NCI-H82 (cell line): ENCODE results near the gene GRIN3A.

Experiments
- DNase-seq: peaks from one replicate; lab custom pipeline; 2025; lab: John Stamatoyannopoulos, UW

GRIN3A gene

DNA sequence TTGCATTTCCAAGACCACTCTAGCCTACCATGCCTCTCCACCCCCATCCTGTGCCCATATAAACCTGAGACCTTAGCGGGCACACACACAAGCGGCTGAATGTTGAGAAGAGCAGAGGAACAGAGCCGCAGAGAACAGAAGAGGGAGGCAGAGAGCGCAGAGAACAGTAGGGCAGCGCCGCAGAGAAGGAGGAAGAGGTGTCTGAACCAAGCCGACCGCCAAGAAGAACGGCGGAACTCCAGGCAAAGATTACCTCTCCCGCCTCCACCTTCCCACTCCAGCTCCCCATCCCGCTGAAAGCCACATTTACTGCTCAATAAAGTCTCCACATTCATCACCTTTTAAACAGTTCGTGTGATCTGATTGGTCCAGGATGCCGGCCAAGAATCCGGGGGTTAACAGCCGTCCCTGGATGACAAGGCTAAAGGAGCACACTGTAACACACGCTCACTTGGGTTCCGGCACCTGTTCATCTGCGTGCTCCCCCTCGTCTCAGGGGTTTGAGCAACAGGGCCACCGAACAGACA is 33.2 kb downstream of the GRIN3A start:
- peak; percentile 57 for DNase-seq

DNA sequence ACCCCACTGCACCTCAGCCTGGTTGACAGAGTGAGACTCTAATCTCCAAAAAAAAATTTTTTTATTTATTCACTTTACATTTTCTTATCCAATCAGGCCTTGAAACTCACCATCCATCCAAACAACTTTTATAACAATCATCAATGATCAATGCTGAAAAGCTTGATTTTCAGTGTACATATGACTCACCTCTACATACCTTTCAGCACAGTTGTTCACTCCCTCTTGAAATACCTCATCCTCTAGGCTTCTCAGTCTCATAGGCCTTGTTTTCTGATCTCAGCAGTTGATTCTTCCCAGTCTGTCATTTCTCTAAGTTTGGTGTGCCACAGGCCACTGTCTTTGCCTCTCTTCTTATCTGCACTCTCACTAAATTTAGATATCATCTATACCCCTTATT is 36.2 kb downstream of the GRIN3A start:
- DNase-seq: no peak

DNA sequence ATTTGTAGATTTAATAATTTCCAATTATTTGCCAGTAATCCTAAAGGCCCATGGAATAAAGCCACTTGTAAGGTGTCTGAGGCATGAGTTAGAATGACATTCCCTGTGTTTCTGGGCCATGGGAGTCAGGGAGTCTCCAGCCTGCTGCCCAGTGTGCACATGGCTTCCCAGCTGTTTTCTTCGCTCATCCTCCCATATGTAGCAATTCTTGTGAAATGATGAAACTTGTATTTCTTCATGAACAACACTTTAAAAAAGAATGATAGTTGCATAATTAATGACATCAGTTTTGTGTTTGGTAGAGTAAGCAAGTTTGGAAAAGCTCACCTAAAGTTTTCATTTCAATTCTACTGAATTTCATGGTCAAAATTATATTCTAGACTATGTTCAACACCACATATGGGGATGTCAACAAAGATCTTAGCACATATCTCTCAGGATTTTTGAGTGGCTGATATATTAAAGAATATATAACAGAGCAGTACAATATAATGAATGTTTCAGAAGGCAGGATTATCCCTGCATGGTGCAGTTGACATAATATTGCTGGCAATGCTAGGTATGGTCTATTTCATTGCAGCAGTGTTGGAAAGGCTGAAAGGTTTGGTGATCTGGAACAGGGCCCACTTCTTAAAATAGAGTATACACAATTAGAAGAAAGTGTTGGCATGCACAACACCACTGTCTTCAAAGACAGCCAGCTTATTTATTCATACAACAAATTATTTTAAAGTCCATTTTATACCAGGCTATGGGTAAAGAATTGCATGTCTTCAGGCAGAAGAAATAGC is 44.7 kb downstream of the GRIN3A start:
- DNase-seq: no peak

DNA sequence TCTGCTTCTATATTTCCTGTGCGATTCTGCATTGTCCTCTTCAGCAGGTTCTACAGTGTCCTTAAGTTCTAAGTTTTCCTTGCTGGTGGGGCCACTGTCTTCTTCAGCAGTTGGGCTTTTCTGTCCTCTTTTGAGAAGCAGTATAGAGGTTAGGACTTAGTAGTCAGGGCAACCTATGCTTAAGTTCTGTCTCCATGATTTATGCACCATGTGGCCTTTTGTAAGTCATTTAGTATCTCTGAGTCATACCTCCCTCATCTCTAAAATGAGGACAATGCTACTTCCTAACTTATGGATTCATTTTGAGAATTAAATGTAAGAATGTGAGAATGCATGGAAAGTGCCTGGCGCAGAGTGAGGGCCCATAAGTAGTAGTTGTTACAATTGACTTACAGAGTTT is 46.8 kb downstream of the GRIN3A start:
- DNase-seq: no peak

DNA sequence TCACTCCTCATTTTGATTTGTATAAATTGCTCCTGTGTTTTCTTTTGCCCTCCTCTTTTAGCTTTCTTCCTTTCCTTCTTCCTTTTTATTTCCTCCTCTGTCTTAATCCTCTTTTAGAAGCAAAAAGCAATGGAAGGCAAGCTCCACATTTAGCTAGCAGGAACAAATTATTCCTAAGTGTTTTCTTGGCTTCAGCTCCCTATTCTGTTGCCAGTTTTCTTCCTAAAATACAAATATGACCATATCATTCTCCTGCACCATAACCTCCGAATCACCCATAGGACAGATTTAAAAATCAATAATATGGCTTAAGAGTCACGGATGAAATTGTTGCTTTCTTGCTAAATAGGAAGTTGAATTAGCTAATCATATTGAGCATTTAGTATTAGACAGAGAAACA is 49.4 kb downstream of the GRIN3A start:
- DNase-seq: no peak

DNA sequence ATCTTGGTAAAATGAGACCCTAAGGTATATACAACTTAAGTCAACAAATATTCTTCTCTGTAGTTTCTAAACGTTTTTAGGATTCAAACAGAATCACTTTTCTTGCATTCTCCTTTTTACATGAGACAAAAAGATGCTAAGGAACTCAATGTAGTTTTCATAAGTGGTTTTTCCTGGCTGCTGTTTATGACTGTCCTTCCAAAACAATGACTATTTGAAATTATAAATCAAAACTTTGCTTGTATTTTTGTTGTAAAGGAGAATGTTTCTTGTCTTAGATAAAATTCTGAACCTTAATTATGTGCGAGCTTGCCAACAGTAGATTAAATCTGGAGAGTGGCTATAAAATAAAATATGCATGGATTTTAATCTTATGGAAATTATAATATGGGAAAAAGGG is 53.8 kb downstream of the GRIN3A start:
- DNase-seq: no peak

DNA sequence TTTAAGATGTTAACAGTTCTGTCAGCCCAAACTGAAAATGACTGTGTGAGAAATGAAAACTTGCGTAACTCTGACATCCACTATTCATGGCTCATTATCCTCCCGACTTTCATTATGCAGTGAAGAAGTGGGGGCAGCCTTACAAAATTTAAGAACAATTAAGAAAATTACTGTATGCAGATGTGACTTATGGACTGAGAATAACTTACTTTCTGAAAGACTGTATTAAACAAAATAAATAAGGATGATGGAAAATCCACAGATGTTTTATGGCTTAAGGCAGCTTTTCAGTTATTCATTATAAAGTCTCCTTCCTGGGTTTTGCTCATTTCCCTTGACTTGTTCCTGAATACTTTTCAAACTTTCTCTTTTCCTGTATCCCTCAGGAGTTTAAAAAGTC is 55.2 kb downstream of the GRIN3A start:
- DNase-seq: no peak

DNA sequence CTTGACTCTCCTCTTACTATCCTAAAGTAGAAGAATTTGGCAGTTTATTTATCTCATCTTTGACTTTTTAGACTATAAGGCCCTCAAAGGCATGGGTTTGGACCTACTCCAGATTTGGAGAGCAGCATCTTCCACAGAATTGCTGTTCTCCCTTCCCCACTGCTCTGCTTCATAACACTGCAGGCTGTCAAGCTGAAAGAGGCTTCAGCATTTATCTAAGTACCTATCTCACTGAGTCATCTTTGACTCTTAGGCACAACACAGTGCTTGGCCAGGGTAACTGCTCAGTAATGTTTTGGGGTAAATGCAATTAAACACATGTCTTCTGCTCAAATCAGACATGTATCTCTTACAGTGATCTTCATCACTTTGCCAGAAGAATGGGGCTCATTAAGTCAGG is 60.6 kb downstream of the GRIN3A start:
- DNase-seq: no peak

DNA sequence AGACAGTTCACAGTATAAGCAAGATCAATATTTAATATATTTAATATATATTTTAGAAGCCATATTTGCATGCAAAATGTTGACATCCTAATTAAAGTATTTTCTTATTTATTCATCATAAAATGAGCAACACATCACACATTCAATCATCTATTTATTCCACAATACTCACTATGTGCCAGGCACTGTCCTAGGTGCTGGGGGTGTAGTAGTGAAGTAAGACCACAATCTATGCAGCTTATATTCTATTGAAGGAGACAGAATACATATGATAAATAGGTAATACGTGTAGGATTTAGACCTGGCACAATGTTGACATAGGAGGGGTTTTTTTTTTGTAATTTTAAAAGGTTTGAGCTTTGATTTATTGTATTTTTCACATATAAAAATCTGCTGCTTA is 63.1 kb downstream of the GRIN3A start:
- no peak for DNase-seq

DNA sequence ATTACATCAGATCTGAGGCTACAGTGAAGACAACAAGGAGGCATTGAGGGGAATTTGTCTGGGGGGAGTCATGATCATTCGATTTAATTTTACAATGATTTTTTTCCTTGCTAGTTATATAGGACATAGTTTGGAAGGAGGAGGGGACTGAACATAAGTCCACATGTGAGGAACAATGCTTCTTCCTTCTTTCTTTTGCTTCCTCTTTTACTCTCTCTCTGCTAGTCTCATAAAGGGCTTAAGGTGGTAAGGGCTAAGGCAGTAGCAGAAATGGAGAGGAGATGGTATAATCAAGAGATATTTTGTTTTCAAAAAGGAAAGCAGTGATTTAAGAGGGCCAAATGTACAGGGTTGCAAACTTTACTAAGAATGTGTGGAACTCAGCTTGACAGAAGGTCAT is 64.3 kb downstream of the GRIN3A start:
- DNase-seq: no peak

DNA sequence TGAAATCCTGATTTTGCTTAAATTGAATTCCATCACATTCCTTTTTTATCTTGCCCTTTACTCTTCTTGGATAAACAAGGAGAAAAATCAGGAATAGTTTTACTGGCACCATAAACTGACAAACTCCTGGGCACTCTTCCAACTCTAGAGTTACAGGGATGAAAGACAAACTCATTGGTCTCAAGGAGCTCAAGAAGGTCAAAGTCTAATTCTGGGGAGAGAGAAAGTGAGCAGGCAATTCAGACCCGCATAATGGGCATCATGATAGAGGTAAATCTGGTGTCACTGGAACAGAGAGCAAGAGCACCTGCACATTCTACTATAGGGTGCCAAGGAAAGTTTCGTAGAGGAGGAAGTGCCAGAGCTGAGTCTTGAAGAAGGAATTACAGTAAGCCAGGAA is 64.8 kb downstream of the GRIN3A start:
- no peak for DNase-seq

DNA sequence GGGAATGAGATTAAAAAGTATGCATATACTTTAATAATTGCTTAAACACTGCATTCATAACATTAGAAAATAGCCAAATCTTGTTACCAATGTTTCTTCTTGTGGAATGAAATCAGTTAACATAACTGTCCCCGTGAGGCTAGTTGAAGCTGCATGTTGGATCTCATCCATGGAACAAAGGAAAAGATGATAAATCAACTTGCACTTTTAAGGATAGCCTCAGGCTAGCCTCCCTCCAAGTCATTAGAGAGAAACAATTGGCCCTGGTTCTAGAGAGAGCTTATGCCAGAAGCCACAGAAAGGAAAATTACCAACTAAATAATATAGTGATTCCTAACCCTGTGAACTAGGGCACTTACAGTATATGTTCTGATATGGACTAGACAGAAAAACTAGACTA is 66.9 kb downstream of the GRIN3A start:
- no peak for DNase-seq

DNA sequence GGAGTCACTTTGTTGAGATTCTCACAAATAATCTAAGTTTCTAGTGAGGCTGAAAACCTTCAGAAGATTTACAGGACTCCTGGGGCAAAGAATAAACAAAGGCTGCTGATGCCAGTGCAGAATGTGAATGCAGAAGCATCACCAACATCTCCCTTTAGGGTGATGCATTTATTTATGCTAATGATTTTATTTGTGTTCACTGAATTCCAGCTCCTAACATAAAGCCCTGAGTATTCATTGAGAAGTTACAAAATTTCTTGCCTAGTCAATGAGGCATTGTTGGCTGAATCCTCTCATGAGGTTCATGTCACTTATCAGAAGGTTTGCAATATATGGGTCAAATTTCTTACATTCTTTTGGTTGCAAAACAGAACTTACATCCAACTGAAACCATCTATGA is 70.0 kb downstream of the GRIN3A start:
- DNase-seq: no peak

DNA sequence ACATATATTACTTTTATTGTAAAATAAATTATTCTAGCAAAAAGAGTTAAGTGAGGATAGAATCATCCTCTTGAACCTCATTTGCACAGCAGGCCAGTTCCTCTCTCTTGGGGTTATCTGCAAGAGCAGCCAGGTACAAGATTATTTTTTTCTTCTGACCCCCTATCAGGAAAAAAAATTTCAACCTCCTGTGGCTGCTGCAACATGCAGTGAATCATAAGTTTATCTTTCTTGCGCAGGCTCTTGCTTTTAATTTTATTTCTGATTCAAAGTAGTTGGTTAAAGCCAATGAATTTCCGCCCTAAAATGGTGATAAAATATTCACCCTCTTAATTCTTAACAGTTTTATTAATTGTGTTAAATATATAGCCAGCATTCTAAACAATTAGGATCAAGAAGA is 74.0 kb downstream of the GRIN3A start:
- no peak for DNase-seq

DNA sequence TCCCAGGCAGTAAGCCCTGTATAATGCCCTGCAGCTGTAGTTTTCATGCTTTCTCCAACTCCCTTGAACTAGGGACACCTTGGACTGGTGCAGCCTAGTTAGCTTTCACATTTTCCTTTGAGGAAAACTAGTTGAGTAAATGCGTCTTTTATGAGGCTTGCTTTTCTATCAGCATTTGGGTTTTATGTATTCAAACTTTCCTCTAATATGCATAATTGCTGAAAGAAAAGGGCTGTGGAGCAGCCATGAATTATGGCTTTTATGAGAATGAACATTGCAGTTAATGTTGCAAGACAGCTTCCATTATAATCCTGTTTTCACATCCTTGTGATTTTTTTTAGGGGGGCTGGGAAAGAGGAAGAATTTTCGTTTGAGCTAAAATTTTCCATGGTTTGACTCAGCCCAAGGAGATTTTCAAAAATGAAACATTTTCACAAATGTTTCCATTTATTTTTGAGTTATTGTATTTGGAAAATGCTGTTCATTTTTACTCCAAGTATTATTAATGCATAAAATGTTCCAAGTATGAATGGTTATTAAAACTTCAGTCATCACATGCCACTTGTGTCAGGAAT is 85.8 kb downstream of the GRIN3A start:
- DNase-seq: no peak

DNA sequence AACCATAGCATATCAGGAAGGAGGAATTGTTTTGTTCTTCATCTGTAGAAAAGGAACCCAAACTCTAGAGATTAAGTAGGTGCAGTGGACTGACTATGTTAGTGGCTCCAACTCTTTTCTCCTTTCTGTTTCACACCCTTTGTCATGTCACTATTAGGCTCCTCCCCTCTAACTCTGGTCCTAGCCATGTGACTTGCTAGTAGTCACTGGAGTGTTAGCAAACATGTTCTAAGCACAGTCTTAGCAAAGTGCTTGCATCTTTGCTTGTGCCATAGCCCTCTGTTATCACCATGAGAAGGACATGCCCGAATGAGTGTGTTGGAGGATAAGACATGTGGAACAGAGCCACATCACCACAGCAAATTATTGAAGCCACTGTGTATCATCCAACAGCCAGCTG is 88.3 kb downstream of the GRIN3A start:
- no peak for DNase-seq

DNA sequence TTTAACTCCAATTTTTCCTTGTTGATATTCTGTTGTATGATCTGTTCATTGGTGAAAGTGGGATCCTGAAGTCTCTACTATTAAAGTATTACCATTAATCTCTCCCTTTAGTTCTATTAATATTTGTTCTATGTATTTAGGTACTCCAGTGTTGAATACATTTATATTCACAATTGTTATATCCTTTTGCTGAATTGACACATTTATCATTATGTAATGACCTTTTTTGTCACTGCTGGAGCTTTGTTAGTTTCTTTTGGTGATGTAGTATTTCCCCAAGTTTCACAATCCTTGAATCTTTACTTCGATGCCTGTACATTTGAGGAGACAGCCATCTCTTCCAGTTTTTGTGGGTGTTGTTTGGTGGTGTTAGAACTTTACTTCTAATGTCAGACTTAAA is 90.0 kb downstream of the GRIN3A start:
- DNase-seq: no peak

DNA sequence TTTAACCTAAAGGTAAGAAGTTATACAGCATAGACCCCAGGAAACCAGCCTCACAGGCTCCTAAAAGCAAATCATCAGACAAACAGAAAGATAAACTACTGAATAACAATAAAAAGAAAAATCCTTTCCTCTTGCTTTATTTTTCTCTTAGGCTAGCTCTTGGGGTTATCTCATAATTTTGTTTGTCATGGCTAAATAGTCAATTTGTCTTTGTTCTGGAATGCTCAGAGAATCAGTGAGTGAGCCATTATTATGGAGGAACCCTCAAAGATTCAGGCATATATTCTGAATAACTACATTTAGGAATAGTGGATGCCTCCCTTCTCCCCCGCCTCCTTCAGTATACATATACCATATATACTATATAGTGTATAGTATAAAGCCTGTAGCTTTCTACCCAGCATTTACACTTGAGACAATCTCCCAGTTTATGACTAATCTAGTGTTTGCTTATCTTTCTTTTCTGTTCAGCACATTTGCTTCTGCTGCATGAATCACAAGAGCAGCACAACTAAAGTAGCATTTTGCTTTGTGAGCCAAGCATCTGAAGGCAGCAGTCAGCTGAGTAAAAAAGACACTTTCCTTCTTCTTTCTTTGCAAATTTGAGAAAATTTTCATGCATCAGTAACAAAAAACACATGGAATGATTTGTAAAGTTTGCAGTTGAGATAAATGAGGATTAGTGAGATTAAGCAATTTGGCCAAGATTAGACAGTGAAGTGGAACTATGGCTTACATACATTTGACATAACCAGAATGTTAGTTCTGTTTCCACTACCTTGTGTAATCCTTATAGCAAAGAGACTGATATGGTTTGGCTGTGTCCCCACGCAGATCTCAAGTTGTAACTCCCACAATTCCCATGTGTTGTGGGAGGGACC is 98.4 kb downstream of the GRIN3A start:
- DNase-seq: peak; percentile 8

DNA sequence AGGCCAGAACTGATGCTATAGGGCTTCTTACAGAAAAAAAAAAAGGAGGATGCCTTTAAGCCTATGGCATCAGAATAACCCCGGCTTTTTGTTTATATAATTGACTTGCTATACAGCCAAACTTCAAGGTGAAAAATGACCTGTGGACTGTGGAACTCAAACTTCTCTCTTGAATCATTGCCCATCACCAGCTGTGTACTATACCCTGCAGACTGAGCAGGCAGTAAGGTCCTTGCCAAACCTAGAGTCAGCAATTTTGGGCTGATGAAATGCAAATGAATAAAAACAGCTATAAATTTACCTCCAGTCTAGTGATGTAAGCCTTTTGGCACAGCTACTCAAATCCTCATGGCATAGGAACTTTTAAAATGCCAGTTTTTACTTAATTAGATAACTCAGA is 99.1 kb downstream of the GRIN3A start:
- DNase-seq: no peak

DNA sequence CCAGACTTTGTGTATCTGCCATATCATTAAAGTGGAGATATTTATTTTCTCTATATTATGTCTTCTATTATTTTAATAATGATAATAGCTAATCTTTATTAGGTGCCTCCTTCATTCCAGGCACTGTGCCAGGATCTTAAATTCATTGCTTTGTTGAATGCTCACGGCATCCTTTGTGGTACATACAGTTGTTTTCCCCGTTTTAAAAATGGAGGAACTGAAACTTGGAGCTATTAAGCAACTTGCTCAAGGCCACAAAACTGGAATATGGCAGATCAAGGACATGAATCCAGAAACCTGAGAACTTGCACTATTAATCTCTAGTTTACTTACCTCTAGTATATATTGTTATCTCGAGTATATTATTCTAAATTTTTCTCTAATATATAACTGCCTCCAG is 102.2 kb downstream of the GRIN3A start:
- no peak for DNase-seq

DNA sequence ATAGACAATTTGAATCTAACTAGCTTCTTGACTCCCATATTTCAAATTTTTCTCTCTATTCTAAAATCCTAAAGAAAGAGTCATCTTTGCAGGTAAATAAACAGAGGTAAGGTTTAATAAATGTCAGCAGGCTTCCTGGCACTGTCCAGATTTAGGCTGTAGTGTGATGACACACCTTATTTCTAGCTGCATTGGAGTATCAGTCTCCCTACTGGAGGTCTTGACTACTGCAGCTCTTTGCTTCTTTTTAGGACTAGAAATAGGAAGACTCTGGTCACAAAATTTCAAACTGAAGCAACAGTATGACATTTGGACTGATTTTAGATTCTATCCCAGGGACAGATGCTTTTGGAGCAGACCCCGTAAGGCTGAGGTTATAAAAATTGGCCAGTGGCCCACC is 103.0 kb downstream of the GRIN3A start:
- DNase-seq: no peak

DNA sequence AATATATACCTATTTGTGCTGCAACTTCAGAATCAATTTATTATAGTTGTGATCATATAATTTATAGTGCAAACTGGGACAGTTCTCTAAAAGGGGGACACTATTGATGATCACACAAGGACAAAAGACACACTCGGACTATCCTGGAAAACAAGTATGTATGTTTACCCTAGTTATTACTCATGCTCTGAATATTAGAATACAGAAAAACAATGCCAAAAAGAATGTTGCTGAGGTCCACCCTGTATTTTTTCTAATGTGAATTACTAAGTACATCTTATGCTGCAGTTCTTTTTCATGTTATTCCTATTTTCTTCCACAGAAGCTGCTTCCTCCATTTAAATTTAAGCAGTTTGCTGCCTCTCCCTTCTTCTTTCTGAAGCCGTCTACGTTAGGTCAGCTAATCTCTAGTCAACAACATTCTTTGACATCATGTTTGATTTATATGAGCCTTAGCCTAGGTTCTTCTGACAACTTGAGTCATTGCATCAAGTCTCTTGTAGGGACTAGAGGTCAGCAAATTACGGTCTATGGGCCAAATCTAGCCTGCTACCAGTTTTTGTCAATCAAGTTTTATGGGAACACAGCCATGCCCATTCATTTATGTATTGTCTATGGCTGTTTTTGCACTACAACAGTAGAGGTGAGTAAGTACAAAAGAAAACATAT is 103.6 kb downstream of the GRIN3A start:
- no peak for DNase-seq
